PFSK-1 (cell line): Measurements from ENCODE around the gene HMGCS1.

Experiments used
- FOXP2 ChIP-seq: optimal IDR thresholded peaks from 2 replicates; pipeline ENCODE3; 2011; ENCODE audit warnings: borderline replicate concordance, control low read depth, inconsistent platforms; ENCODE audit not compliant: insufficient read depth; ENCODE audit errors: extremely low read length, extremely low read depth
- POLR2AphosphoS5 ChIP-seq: IDR thresholded peaks from 2 replicates; pipeline ENCODE4 v1.6.1; 2012; ENCODE audit warnings: low read depth, mild to moderate bottlenecking, control low read depth, low read length, moderate library complexity
- SIN3A ChIP-seq: IDR thresholded peaks from 2 replicates; pipeline ENCODE4 v1.6.1; 2012; ENCODE audit warnings: mild to moderate bottlenecking, low read length, moderate library complexity, borderline replicate concordance; ENCODE audit not compliant: insufficient read depth
- TAF1 ChIP-seq: IDR thresholded peaks from 2 replicates; pipeline ENCODE4 v1.6.1; 2012; ENCODE audit warnings: low read length, control low read depth, borderline replicate concordance; ENCODE audit not compliant: insufficient read depth
- TF ChIP-seq, protein P1 (sequence below), 2 experiments: IDR thresholded peaks; 2 replicates each; pipeline versions ENCODE4 v1.6.1 to v1.8.0; 2011 to 2012; ENCODE audit warnings: low read depth in 2 of 2, low read length in 2 of 2, control low read depth in 1 of 2, inconsistent platforms in 1 of 2, mild to moderate bottlenecking in 1 of 2, moderate library complexity in 1 of 2; ENCODE audit not compliant: insufficient read depth in 1 of 2

The HMGCS1 gene

GRCh38 chr5:43242196-43242595 is 71.0 kb downstream of the HMGCS1 start:
- TF ChIP-seq POLR2AphosphoS5 (no peak), SIN3A (no peak), TAF1 (no peak), FOXP2 (no peak)
- TF ChIP-seq, protein P1, sequence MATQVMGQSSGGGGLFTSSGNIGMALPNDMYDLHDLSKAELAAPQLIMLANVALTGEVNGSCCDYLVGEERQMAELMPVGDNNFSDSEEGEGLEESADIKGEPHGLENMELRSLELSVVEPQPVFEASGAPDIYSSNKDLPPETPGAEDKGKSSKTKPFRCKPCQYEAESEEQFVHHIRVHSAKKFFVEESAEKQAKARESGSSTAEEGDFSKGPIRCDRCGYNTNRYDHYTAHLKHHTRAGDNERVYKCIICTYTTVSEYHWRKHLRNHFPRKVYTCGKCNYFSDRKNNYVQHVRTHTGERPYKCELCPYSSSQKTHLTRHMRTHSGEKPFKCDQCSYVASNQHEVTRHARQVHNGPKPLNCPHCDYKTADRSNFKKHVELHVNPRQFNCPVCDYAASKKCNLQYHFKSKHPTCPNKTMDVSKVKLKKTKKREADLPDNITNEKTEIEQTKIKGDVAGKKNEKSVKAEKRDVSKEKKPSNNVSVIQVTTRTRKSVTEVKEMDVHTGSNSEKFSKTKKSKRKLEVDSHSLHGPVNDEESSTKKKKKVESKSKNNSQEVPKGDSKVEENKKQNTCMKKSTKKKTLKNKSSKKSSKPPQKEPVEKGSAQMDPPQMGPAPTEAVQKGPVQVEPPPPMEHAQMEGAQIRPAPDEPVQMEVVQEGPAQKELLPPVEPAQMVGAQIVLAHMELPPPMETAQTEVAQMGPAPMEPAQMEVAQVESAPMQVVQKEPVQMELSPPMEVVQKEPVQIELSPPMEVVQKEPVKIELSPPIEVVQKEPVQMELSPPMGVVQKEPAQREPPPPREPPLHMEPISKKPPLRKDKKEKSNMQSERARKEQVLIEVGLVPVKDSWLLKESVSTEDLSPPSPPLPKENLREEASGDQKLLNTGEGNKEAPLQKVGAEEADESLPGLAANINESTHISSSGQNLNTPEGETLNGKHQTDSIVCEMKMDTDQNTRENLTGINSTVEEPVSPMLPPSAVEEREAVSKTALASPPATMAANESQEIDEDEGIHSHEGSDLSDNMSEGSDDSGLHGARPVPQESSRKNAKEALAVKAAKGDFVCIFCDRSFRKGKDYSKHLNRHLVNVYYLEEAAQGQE (IDR thresholded peaks at IDR 0.05; ENCODE audit: insufficient read depth in 1 of 2, low read depth in 2 of 2, low read length in 2 of 2) = no peak
